Smooth muscle cell (in vitro differentiated cells): ENCODE data around the gene REC8. TPM values are rescaled to one million over a fixed set of nuclear protein-coding genes. Genes with fewer than 3 reads are reported as not detected.

ENCODE experiments used
- DNase-seq: peaks from one replicate; lab custom pipeline; 2025; ENCODE audit not compliant: unreplicated experiment; lab: John Stamatoyannopoulos, UW
- H2AFZ ChIP-seq: fragments of 200-600 bp; sonication (generic); 2 replicates; pipeline ENCODE4 v1.6.0; 2016; ENCODE audit warnings: antibody characterized with exemption, low read depth, mild to moderate bottlenecking
- H3F3A ChIP-seq: fragments of 200-600 bp; sonication (generic); 2 replicates; pipeline ENCODE4 v1.6.0; 2017; ENCODE audit warnings: antibody characterized with exemption, low read depth
- H3K27ac ChIP-seq: fragments of 200-600 bp; sonication (generic); 2 replicates; pipeline ENCODE4 v1.5.1; 2016; ENCODE audit warnings: low read depth, mild to moderate bottlenecking
- H3K27me3 ChIP-seq: fragments of 200-600 bp; sonication (generic); 2 replicates; pipeline ENCODE4 v1.6.1; 2016; ENCODE audit warnings: low read depth, mild to moderate bottlenecking
- H3K36me3 ChIP-seq: fragments of 200-600 bp; sonication (generic); 2 replicates; pipeline ENCODE4 v1.5.1; 2016; ENCODE audit warnings: low read depth
- H3K4me1 ChIP-seq: fragments of 200-600 bp; sonication (generic); 2 replicates; pipeline ENCODE4 v1.5.1; 2016; ENCODE audit warnings: low read depth
- H3K4me2 ChIP-seq: fragments of 200-600 bp; sonication (generic); 2 replicates; pipeline ENCODE4 v1.6.0; 2016; ENCODE audit warnings: mild to moderate bottlenecking
- H3K4me3 ChIP-seq: fragments of 200-600 bp; sonication (generic); 2 replicates; pipeline ENCODE4 v1.5.1; 2016; ENCODE audit warnings: mild to moderate bottlenecking
- H3K79me2 ChIP-seq: fragments of 200-600 bp; sonication (generic); 2 replicates; pipeline ENCODE4 v1.6.0; 2016; ENCODE audit warnings: low read depth, mild to moderate bottlenecking
- H3K9ac ChIP-seq: fragments of 200-600 bp; sonication (generic); 2 replicates; pipeline ENCODE4 v1.6.0; 2016; ENCODE audit warnings: low read depth
- H3K9me3 ChIP-seq: fragments of 200-600 bp; sonication (generic); replicated peaks from 2 replicates; pipeline ENCODE4 v1.5.1; 2016; ENCODE audit warnings: low read depth
- H4K20me1 ChIP-seq: fragments of 200-600 bp; sonication (generic); 2 replicates; pipeline ENCODE4 v1.6.0; 2016; ENCODE audit warnings: low read depth
- WGBS: methylation state at CpG from one replicate; pipeline ENCODE4 v1.1.7; 2016; ENCODE audit warnings: low lambda C conversion rate; 5-methylcytosine and 5-hydroxymethylcytosine counted together
- polyA plus RNA-seq: library from polyadenylated mRNA; unstranded; fragments of >200 nt; fragmentation: Nextera tagmentation; extraction: Ambion mirVana; gene quantifications from 2 replicates; pipeline ENCODE4 v1.2.1, GENCODE V29; 2016
- total RNA-seq: library from RNA; depleted of rRNA; stranded (reverse); fragments of >200 nt; gene quantifications from 2 replicates; pipeline ENCODE4 v1.2.3, GENCODE V29; 2014
- TF ChIP-seq, protein P1 (sequence below): fragments of 200-600 bp; sonication (generic); IDR thresholded peaks from 2 replicates; pipeline ENCODE4 v1.5.1; 2017; ENCODE audit warnings: borderline replicate concordance, mild to moderate bottlenecking, antibody characterized with exemption; ENCODE audit not compliant: insufficient read depth, poor library complexity, severe bottlenecking

Gene REC8
- total and polyA plus RNA-seq, 2 experiments from 2014 or later, result 9.3 to 16.8 TPM

GRCh38 chr14:24149302-24149969, 22.4 kb upstream of the REC8 start:
- H3F3A ChIP-seq, result peaks cover 6% of the 10 kb centered on the region
- H4K20me1 ChIP-seq, result peaks cover 9% of the 10 kb centered on the region
- no peak overlapping the region for H3K4me2 ChIP-seq
- no peaks in the 10 kb centered on the region for H3K36me3 ChIP-seq
- peaks cover 24% of the 10 kb centered on the region for H3K79me2 ChIP-seq
- no peaks in the 10 kb centered on the region for H3K9me3 ChIP-seq
- H3K9ac ChIP-seq, result no peak overlapping the region
- no peak overlapping the region for H3K4me3 ChIP-seq
- no peak overlapping the region for H3K27ac ChIP-seq
- DNase-seq, result no peak
- peaks cover 15% of the 10 kb centered on the region for H3K4me1 ChIP-seq
- TF ChIP-seq, protein P1, sequence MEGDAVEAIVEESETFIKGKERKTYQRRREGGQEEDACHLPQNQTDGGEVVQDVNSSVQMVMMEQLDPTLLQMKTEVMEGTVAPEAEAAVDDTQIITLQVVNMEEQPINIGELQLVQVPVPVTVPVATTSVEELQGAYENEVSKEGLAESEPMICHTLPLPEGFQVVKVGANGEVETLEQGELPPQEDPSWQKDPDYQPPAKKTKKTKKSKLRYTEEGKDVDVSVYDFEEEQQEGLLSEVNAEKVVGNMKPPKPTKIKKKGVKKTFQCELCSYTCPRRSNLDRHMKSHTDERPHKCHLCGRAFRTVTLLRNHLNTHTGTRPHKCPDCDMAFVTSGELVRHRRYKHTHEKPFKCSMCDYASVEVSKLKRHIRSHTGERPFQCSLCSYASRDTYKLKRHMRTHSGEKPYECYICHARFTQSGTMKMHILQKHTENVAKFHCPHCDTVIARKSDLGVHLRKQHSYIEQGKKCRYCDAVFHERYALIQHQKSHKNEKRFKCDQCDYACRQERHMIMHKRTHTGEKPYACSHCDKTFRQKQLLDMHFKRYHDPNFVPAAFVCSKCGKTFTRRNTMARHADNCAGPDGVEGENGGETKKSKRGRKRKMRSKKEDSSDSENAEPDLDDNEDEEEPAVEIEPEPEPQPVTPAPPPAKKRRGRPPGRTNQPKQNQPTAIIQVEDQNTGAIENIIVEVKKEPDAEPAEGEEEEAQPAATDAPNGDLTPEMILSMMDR, result no peak
- H3K27me3 ChIP-seq, result no peaks in the 10 kb centered on the region
- H2AFZ ChIP-seq, result no peak overlapping the region
- WGBS, result 97% methylated on average over 3 of the region's 3 CpGs

DNA sequence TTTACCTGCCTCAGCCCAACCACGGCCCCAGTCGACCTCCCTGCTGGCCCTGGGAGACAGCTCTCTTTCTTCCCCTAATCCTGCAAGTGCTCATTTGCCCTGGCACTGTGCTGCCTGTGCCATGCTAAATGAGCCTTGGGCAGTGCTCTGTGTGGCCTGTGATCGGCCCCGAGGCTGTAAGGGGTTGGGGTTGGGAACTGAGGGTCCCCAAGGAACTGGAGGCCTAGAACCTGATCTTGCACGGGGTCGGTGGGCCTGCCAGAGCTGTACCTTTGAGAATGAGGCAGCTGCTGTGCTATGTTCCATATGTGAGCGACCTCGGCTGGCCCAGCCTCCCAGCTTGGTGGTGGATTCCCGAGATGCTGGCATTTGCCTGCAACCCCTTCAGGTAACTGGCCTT, 21.8 kb upstream of the REC8 start:
- no peak for DNase-seq
- Histone ChIP-seq H3K27me3 (no peaks in the 10 kb centered on the region), H3F3A (peaks cover 6% of the 10 kb centered on the region), H3K4me2 (no peak overlapping the region), H3K9me3 (no peaks in the 10 kb centered on the region), H2AFZ (no peak overlapping the region), H4K20me1 (peaks cover 9% of the 10 kb centered on the region), H3K4me1 (peaks cover 15% of the 10 kb centered on the region), H3K27ac (no peak overlapping the region), H3K36me3 (no peaks in the 10 kb centered on the region), H3K79me2 (peaks cover 17% of the 10 kb centered on the region), H3K4me3 (no peak overlapping the region), H3K9ac (no peak overlapping the region)
- TF ChIP-seq, protein P1, result no peak
- WGBS, result 99% methylated on average over 9 of the region's 9 CpGs

- DNase-seq, result no peak
- H3K27me3 ChIP-seq, result no peaks in the 10 kb centered on the region
- 96% methylated on average over 9 of the region's 9 CpGs for WGBS
These were observed 21.3 kb upstream of the REC8 start for GRCh38 chr14:24150567-24150966.

More at GRCh38 chr14:24150567-24150966, 21.3 kb upstream of the REC8 start:
- H3K27ac ChIP-seq, result no peak overlapping the region
- H3K9me3 ChIP-seq, result no peaks in the 10 kb centered on the region
- H3K9ac ChIP-seq, result no peak overlapping the region
- H4K20me1 ChIP-seq, result peaks cover 9% of the 10 kb centered on the region
- H3K4me3 ChIP-seq, result no peak overlapping the region
- peaks cover 13% of the 10 kb centered on the region for H3K4me1 ChIP-seq
- H3K4me2 ChIP-seq, result no peak overlapping the region
- H3K79me2 ChIP-seq, result peaks cover 16% of the 10 kb centered on the region
- H2AFZ ChIP-seq, result no peak overlapping the region
- TF ChIP-seq, protein P1, result no peak
- no peaks in the 10 kb centered on the region for H3K36me3 ChIP-seq
- H3F3A ChIP-seq, result peaks cover 3% of the 10 kb centered on the region
